ENCODE data around the gene ZCCHC18.
"Not testable (repeated sequence)": the region's sequence is repeated elsewhere in the genome, so short reads cannot be mapped to it uniquely, and the experiment has no call there.

Gene ZCCHC18

DNA sequence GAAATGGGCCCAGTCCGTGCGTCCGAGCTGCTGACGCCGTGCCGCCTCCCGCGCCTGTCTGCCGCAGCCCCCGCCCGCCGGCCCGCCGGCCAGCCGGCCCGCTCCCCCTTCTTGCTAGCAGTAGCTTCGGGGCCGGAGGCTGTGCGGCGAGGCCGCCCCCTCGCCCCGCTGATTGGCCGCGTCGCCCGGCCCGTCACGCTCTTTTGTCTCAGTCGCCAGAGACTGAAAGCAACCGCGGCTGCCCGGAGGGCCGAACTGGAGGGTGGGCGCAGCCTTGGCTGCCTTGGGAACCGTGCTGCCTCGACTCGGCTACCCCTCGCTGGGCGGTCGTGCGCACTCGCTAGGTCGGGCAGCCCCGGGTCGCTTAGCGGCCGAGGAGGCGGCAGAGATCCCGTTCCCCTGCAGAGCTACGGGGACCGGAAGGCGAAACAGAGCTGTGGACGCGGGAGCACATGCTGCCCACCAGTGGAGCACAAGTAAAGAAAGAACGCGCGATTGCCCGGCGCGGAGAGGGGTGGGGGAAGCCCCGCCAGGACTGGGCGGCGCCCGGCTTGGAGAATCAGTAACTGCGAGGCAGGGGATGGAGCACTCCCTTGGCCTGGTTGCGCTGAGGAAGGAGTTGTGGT, at the start of gene ZCCHC18:
Gene ZCCHC18, plus strand, starts transcription at position 198 of the 626 bp plus-strand sequence. CDS start 1,589 bp downstream, outside the sequence.
- H3K4me3 ChIP-seq (ENCODE audit: low read depth in 1 of 2, low read length in 1 of 2): peak within 1 kb of the TSS; percentile 25 to 45
- no peak within 1 kb of the TSS for H3K27ac ChIP-seq
- H3K9me3 ChIP-seq: no peaks in the 10 kb centered on the region
- peaks cover 5 to 12% of the 10 kb centered on the region in 2 experiments for H3K4me1 ChIP-seq (ENCODE audit: control insufficient read depth in 1 of 2, insufficient read depth in 1 of 2, low read depth in 1 of 2, low read length in 1 of 2)
- TF ChIP-seq, protein P1, sequence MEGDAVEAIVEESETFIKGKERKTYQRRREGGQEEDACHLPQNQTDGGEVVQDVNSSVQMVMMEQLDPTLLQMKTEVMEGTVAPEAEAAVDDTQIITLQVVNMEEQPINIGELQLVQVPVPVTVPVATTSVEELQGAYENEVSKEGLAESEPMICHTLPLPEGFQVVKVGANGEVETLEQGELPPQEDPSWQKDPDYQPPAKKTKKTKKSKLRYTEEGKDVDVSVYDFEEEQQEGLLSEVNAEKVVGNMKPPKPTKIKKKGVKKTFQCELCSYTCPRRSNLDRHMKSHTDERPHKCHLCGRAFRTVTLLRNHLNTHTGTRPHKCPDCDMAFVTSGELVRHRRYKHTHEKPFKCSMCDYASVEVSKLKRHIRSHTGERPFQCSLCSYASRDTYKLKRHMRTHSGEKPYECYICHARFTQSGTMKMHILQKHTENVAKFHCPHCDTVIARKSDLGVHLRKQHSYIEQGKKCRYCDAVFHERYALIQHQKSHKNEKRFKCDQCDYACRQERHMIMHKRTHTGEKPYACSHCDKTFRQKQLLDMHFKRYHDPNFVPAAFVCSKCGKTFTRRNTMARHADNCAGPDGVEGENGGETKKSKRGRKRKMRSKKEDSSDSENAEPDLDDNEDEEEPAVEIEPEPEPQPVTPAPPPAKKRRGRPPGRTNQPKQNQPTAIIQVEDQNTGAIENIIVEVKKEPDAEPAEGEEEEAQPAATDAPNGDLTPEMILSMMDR (IDR thresholded peaks at IDR 0.05): no peak
- H3K27me3 ChIP-seq: peaks cover 58% of the 10 kb centered on the region
- H3K36me3 ChIP-seq: no peaks in the 10 kb centered on the region

DNA sequence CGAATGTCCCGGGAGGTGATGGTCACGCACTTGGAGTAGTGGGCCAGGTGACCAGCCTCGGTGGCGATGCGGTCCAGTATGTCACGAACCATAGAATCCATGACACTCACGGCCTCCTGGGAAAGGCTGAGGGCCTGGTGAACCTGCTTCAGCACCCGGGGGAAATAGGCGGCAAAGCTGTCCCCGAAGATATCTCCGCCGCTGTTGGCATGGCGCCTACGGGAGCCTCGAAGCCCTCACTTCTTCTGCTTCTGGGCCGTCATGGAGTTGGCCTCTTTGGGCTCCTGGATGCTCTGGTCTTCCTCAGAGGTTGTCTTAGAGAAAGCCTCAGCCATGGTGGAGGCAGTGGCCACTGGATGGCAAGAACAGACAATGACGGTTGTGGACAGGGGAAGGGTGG, 49.7 kb upstream of the ZCCHC18 start:
- not testable (repeated sequence) for H3K27ac ChIP-seq; H3K4me3 ChIP-seq (ENCODE audit: low read depth in 1 of 2, low read length in 1 of 2); H3K36me3 ChIP-seq

GRCh38 chrX:104075778-104076445, 36.4 kb upstream of the ZCCHC18 start, which contains the start of gene TMSB15C:
TMSB15C (minus strand) TSS chrX:104076236.
- H3K9me3 ChIP-seq; H3K4me1 ChIP-seq (ENCODE audit: control insufficient read depth in 1 of 2, insufficient read depth in 1 of 2, low read depth in 1 of 2, low read length in 1 of 2); H3K36me3 ChIP-seq; H3K4me3 ChIP-seq (ENCODE audit: low read depth in 1 of 2, low read length in 1 of 2); H3K27ac ChIP-seq; H3K27me3 ChIP-seq: not testable (repeated sequence)

More for the DNA sequence above, 49.7 kb upstream of the ZCCHC18 start:
- not testable (repeated sequence) for H3K27me3 ChIP-seq; H3K9me3 ChIP-seq; H3K4me1 ChIP-seq (ENCODE audit: control insufficient read depth in 1 of 2, insufficient read depth in 1 of 2, low read depth in 1 of 2, low read length in 1 of 2)

GRCh38 chrX:104077854-104078253, 34.5 kb upstream of the ZCCHC18 start:
- H3K36me3 ChIP-seq; H3K4me3 ChIP-seq (ENCODE audit: low read depth in 1 of 2, low read length in 1 of 2); H3K27me3 ChIP-seq; H3K9me3 ChIP-seq; H3K27ac ChIP-seq; H3K4me1 ChIP-seq (ENCODE audit: control insufficient read depth in 1 of 2, insufficient read depth in 1 of 2, low read depth in 1 of 2, low read length in 1 of 2): not testable (repeated sequence)

DNA sequence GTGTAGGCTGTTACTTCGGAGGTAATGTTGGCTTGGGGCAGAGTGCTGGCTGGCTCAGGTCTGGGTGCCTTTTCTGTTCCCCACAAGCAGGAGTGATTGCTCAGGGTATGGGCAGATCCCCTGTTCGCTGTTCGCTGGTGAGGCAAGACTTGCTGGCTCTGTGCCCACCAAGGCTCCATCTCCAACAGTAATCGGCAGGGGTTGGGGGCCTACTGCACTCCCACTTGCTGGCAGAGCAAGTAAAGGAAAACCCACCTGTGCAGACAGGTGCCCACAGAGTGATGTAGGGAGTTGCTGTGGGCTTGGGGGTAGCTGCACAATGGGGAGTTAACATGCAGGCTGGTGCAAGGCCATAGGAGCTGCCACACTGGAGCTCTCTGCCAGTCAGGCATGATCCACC, 28.3 kb upstream of the ZCCHC18 start:
- no peaks in the 10 kb centered on the region for H3K27me3 ChIP-seq

DNA sequence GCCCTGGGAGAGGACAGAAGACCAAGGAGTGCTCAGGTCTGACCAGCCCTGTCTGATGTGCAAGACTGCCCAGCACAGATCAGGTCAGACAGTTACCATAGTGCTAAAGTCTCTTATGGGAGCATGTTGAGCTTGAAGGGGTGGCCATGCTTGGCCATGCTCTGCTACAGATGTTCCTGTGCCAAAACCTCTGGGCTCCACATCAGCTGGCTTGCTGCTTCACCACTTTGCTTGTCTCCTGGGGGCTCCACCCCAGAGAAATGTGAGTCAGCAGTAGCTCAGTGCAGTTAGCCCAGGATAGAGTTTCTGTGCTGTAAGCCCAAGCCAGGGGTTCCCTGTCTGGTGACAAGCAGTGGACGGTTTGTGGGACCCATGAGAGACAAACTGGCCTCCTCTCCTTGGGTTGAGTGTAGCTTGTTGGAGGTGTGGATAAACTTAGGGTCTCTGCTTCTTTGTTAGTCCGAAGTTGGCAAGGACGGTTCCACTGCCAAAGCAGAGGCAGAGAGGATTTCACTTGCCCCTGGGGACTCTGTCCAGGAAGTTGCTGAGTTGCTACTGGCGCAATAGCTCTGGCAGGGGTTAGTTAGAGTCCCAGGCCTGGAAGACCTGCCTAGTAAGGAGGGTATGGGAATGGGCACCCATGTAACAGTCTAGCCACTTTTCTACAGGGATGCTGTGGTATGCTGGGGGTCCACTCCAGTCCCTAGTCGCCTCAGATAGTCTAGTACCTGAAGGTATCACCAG, 27.6 kb upstream of the ZCCHC18 start:
- TF ChIP-seq, protein P1 (IDR thresholded peaks at IDR 0.05): no peak
- Histone ChIP-seq H3K27ac (no peak overlapping the region), H3K4me3 (ENCODE audit: low read depth in 1 of 2, low read length in 1 of 2) (no peak overlapping the region), H3K27me3 (no peaks in the 10 kb centered on the region), H3K9me3 (no peaks in the 10 kb centered on the region), H3K36me3 (no peaks in the 10 kb centered on the region), H3K4me1 (ENCODE audit: control insufficient read depth in 1 of 2, insufficient read depth in 1 of 2, low read depth in 1 of 2, low read length in 1 of 2) (no peaks in the 10 kb centered on the region)

More for the DNA sequence above, 28.3 kb upstream of the ZCCHC18 start:
- Histone ChIP-seq H3K4me1 (ENCODE audit: control insufficient read depth in 1 of 2, insufficient read depth in 1 of 2, low read depth in 1 of 2, low read length in 1 of 2) (no peaks in the 10 kb centered on the region), H3K36me3 (no peaks in the 10 kb centered on the region), H3K9me3 (no peaks in the 10 kb centered on the region), H3K27ac (no peak overlapping the region), H3K4me3 (ENCODE audit: low read depth in 1 of 2, low read length in 1 of 2) (no peak overlapping the region)
- TF ChIP-seq, protein P1 (IDR thresholded peaks at IDR 0.05): no peak

DNA sequence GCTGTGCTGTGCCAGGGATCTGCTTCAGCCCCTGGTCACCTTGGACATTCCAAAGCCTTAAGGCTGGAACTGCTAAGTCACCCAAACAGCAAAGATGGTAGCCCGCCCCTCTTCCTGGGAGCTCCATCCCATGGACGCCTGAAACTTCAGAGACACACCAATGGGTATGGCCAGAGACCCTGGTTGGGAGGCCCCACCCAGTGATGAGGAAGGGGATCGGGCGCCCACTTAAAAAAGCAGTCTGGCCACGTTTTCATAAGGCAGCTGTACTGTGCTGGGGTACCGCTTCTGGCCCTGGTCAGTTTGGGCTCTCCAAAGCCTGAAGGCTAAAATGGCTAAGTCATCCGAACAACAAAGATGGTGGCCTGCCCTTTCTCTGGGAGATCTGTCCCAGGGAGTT, 26.8 kb upstream of the ZCCHC18 start:
- Histone ChIP-seq H3K4me1 (ENCODE audit: control insufficient read depth in 1 of 2, insufficient read depth in 1 of 2, low read depth in 1 of 2, low read length in 1 of 2) (no peaks in the 10 kb centered on the region), H3K27me3 (no peaks in the 10 kb centered on the region), H3K4me3 (ENCODE audit: low read depth in 1 of 2, low read length in 1 of 2) (no peak overlapping the region), H3K9me3 (no peaks in the 10 kb centered on the region), H3K36me3 (no peaks in the 10 kb centered on the region), H3K27ac (no peak overlapping the region)
- TF ChIP-seq, protein P1 (IDR thresholded peaks at IDR 0.05): no peak
